ENCODE results near the gene HDHD3.

- TF ChIP-seq CTCF (IDR thresholded peaks at IDR 0.05) = no peak
- TF ChIP-seq POLR2A (IDR thresholded peaks at IDR 0.05; ENCODE audit: low read depth) = no peak
- TF ChIP-seq POLR2AphosphoS5 (IDR thresholded peaks at IDR 0.05) = no peak
Observed at GRCh38 chr9:113326230-113326629, 50.6 kb downstream of the HDHD3 start.
